Activated CD4-positive, alpha-beta T cell treated with anti-CD3 and anti-CD28 coated beads, Interleukin-2, amount 10 ng/mL, durations not matched to agents 7 days and 5 days (primary cell): ENCODE results near the gene ARHGAP45. TPM values are rescaled to one million over a fixed set of nuclear protein-coding genes. Genes with fewer than 3 reads are reported as not detected.
A peak's percentile ranks its signal among the peaks of the same experiment; 100 is the strongest.

Source experiments
- CTCF ChIA-PET: fragments of 350-600 bp; sonication (Branson Sonifier 250); formaldehyde crosslinking; loops from one replicate; lab custom pipeline; 2021; ENCODE audit warnings: antibody characterized with exemption; lab: Charles Lee
- POLR2A ChIA-PET: fragments of 350-600 bp; sonication (Branson Sonifier 250); formaldehyde crosslinking; loops from one replicate; lab custom pipeline; 2021; ENCODE audit warnings: antibody characterized with exemption; lab: Charles Lee
- DNase-seq: peaks from one replicate; pipeline ENCODE4 v3.0.0-alpha.2; 2020
- H3K27ac Mint-ChIP-seq: one replicate; pipeline ENCODE4 v1.8.0; 2021; ENCODE audit warnings: mild to moderate bottlenecking, moderate library complexity, mixed read lengths
- H3K27me3 Mint-ChIP-seq: one replicate; pipeline ENCODE4 v1.8.0; 2021; ENCODE audit warnings: mixed read lengths
- H3K36me3 Mint-ChIP-seq: one replicate; pipeline ENCODE4 v1.8.0; 2021; ENCODE audit warnings: low read depth, mixed read lengths
- H3K4me1 Mint-ChIP-seq: one replicate; pipeline ENCODE4 v1.8.0; 2021; ENCODE audit warnings: mixed read lengths
- H3K4me3 Mint-ChIP-seq: one replicate; pipeline ENCODE4 v1.8.0; 2021; ENCODE audit warnings: mild to moderate bottlenecking, moderate library complexity, mixed read lengths
- H3K9me3 Mint-ChIP-seq: one replicate; pipeline ENCODE4 v1.8.0; 2021; ENCODE audit warnings: mixed read lengths
- total RNA-seq, 2 experiments: library from RNA; stranded (reverse); gene quantifications; one replicate each; pipeline ENCODE4 v1.2.3, GENCODE V29; 2021

ARHGAP45 gene
- total RNA-seq, 2 experiments from 2014 or later: 487 to 570 TPM

DNA sequence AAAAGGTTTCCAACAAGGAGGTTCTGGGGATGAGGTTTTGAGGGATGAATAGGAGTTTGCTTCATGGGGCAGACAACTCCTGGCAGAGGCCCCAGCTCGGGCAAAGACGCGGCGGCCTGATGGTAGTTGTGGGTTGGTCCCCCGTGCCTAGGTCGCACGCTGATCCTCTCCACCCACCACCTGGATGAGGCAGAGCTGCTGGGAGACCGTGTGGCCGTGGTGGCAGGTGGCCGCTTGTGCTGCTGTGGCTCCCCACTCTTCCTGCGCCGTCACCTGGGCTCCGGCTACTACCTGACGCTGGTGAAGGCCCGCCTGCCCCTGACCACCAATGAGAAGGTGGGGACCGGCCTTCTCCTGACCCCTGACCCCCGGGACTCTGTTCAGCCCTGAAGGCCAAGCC, 15.2 kb upstream of the ARHGAP45 start:
- no peak for DNase-seq
- H3K4me1 Mint-ChIP-seq: peaks cover 18% of the 10 kb centered on the region
- peaks cover 26% of the 10 kb centered on the region for H3K36me3 Mint-ChIP-seq
- ChIA-PET POLR2A (no interaction called here), CTCF (no interaction called here)
- no peaks in the 10 kb centered on the region for H3K9me3 Mint-ChIP-seq
- H3K27me3 Mint-ChIP-seq: no peaks in the 10 kb centered on the region
- peak overlapping the region; percentile 19 for H3K27ac Mint-ChIP-seq
- no peak overlapping the region for H3K4me3 Mint-ChIP-seq

DNA sequence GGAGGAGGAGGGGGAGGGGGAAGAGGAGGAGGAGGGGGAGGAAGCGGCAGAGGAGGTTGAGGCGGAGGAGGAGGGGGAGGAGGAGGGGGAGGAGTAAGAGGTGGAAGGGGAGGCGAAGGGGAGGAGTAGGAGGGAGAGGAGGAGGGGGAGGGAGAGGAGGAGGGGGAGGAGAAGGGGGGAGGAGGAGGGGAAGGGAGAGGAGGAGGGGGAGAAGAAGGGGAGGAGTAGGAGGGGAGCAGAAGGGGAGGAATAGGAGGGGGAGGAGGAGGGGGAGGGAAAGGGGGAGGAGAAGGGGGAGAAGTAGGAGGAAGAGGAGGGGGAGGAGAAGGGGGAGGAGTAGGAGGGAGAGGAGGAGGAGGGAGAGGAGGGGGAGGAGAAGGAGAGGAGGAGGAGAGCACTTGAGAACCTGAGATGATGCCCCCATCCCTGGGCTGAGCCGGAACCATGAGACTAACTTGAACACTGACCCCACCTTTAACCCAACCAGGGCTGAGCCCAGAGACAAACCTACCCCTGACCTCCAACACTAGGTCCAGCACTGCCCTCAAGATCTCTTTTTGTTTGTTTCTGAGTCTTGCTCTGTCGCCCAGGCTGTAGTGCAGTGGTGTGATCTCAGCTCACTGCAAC, 14.5 kb upstream of the ARHGAP45 start:
- POLR2A ChIA-PET: no interaction called here
- CTCF ChIA-PET: no interaction called here
- Mint-ChIP-seq H3K27me3 (no peaks in the 10 kb centered on the region), H3K36me3 (peaks cover 30% of the 10 kb centered on the region), H3K4me1 (peaks cover 23% of the 10 kb centered on the region), H3K4me3 (no peak overlapping the region), H3K27ac (no peak overlapping the region), H3K9me3 (peaks cover 2% of the 10 kb centered on the region)
- no peak for DNase-seq

DNA sequence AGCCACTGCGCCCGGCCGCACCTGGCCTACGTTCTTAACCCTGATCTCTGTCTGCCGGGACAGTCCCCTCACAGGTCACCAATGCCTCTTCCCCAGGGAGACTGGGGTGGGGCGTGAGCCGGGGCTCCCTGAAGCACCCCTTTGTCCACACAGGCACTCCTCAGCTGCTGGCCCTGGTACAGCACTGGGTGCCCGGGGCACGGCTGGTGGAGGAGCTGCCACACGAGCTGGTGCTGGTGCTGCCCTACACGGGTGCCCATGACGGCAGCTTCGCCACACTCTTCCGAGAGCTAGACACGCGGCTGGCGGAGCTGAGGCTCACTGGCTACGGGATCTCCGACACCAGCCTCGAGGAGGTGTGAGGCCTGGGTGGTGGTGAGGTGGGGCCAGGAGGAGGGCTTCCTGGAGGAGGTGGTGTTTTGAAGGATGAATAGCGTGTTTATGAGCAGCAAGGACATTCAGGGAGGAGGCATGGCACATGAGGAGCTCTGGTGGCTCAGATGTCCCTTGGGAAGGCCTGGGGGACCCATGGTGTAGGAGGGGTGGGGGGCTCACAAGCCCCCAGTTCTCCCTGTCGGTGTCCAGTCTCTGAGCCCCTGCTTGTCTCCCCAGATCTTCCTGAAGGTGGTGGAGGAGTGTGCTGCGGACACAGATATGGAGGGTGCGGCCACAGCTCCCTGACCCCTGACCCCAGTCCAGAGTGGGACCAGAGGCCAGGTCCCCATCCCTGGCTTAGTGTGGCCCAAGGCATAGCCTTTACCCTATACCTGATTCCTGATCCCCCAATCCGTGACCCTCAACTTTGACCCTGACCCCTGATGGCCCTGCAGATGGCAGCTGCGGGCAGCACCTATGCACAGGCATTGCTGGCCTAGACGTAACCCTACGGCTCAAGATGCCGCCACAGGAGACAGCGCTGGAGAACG, 13.5 kb upstream of the ARHGAP45 start:
- POLR2A ChIA-PET: no interaction called here
- H3K27ac Mint-ChIP-seq: no peak overlapping the region
- peaks cover 3% of the 10 kb centered on the region for H3K9me3 Mint-ChIP-seq
- H3K4me3 Mint-ChIP-seq: no peak overlapping the region
- peaks cover 32% of the 10 kb centered on the region for H3K4me1 Mint-ChIP-seq
- H3K36me3 Mint-ChIP-seq: peaks cover 40% of the 10 kb centered on the region
- CTCF ChIA-PET: interaction anchor here (1.7 kb wide), 1 partner anchor 12 kb away, joined by 8 read pairs; no protein-coding TSS in a partner anchor
- DNase-seq: no peak
- H3K27me3 Mint-ChIP-seq: no peaks in the 10 kb centered on the region

DNA sequence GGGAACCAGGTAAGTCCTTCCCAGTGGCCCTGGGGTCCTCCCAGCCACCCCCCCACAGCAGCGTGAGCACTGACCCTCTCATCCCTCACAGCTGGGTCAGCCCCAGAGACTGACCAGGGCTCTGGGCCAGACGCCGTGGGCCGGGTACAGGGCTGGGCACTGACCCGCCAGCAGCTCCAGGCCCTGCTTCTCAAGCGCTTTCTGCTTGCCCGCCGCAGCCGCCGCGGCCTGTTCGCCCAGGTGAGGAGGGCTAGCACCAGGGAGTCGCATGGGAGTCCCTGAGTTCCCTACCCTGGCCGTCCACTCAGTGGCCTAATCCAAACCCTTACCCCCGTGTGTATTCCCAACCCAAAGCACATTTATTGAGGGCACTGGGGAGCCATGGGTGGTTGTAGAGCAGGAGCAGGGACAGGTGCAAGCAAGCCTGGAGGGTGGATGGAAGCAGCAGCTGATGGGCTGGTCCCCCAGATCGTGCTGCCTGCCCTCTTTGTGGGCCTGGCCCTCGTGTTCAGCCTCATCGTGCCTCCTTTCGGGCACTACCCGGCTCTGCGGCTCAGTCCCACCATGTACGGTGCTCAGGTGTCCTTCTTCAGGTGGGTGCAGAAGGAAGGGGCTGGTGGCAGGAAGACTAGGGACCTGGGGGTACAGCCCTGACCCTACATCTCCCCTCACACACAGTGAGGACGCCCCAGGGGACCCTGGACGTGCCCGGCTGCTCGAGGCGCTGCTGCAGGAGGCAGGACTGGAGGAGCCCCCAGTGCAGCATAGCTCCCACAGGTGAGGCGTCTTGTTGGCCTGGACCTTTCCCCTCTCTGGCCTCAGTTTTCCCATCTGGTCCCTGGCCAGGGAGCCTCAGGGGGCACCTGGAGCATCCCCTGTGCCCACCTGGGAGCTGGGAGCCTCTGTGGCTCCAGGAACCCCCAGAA, 12.6 kb upstream of the ARHGAP45 start:
- POLR2A ChIA-PET: no interaction called here
- no peaks in the 10 kb centered on the region for H3K27me3 Mint-ChIP-seq
- no peak overlapping the region for H3K4me3 Mint-ChIP-seq
- H3K36me3 Mint-ChIP-seq: peaks cover 43% of the 10 kb centered on the region
- H3K4me1 Mint-ChIP-seq: peaks cover 33% of the 10 kb centered on the region
- CTCF ChIA-PET: interaction anchor here (1.7 kb wide), 1 partner anchor 11 kb away, joined by 8 read pairs; no protein-coding TSS in a partner anchor
- H3K27ac Mint-ChIP-seq: no peak overlapping the region
- DNase-seq: no peak
- H3K9me3 Mint-ChIP-seq: peaks cover 3% of the 10 kb centered on the region

DNA sequence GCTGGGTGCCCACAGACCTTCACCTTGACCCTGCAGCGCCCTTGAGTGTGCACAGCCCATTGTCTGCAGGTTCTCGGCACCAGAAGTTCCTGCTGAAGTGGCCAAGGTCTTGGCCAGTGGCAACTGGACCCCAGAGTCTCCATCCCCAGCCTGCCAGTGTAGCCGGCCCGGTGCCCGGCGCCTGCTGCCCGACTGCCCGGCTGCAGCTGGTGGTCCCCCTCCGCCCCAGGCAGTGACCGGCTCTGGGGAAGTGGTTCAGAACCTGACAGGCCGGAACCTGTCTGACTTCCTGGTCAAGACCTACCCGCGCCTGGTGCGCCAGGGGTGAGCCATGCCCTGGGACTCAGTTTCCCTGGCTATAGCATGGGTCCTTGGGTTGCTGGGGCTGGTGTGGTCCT, 11.9 kb upstream of the ARHGAP45 start:
- H3K4me3 Mint-ChIP-seq: no peak overlapping the region
- peaks cover 3% of the 10 kb centered on the region for H3K9me3 Mint-ChIP-seq
- CTCF ChIA-PET: interaction anchor here (1.7 kb wide), 1 partner anchor 10 kb away, joined by 8 read pairs; no protein-coding TSS in a partner anchor
- H3K27ac Mint-ChIP-seq: no peak overlapping the region
- DNase-seq: no peak
- H3K27me3 Mint-ChIP-seq: no peaks in the 10 kb centered on the region
- POLR2A ChIA-PET: no interaction called here
- peaks cover 33% of the 10 kb centered on the region for H3K4me1 Mint-ChIP-seq
- peaks cover 48% of the 10 kb centered on the region for H3K36me3 Mint-ChIP-seq

DNA sequence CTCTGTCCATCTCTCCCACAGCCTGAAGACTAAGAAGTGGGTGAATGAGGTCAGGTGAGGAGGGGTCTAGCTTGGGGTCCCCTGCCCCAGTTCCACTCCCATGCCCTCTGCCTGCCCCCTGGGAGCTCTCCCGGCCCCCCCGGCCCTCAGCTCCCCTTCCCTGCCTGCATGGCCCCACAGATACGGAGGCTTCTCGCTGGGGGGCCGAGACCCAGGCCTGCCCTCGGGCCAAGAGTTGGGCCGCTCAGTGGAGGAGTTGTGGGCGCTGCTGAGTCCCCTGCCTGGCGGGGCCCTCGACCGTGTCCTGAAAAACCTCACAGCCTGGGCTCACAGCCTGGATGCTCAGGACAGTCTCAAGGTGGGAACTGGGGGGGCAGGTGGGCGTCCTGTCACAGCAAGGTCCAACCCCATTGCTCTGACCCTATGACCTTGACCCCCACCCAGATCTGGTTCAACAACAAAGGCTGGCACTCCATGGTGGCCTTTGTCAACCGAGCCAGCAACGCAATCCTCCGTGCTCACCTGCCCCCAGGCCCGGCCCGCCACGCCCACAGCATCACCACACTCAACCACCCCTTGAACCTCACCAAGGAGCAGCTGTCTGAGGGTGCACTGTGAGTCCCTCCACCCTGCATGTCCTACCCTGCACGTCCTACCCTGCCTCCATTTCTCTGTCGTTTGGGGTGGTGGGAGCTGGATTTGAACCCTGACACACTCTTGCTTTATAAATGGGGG, 10.9 kb upstream of the ARHGAP45 start:
- ChIA-PET CTCF (interaction anchor here (0.6 to 2.0 kb wide), 4 partner anchors 9 to 31 kb away, joined by 3 to 11 read pairs (median 3); no protein-coding TSS in a partner anchor), POLR2A (no interaction called here)
- H3K9me3 Mint-ChIP-seq: peaks cover 3% of the 10 kb centered on the region
- no peak for DNase-seq
- no peak overlapping the region for H3K4me3 Mint-ChIP-seq
- no peaks in the 10 kb centered on the region for H3K27me3 Mint-ChIP-seq
- peaks cover 33% of the 10 kb centered on the region for H3K4me1 Mint-ChIP-seq
- H3K27ac Mint-ChIP-seq: no peak overlapping the region
- H3K36me3 Mint-ChIP-seq: peaks cover 48% of the 10 kb centered on the region

DNA sequence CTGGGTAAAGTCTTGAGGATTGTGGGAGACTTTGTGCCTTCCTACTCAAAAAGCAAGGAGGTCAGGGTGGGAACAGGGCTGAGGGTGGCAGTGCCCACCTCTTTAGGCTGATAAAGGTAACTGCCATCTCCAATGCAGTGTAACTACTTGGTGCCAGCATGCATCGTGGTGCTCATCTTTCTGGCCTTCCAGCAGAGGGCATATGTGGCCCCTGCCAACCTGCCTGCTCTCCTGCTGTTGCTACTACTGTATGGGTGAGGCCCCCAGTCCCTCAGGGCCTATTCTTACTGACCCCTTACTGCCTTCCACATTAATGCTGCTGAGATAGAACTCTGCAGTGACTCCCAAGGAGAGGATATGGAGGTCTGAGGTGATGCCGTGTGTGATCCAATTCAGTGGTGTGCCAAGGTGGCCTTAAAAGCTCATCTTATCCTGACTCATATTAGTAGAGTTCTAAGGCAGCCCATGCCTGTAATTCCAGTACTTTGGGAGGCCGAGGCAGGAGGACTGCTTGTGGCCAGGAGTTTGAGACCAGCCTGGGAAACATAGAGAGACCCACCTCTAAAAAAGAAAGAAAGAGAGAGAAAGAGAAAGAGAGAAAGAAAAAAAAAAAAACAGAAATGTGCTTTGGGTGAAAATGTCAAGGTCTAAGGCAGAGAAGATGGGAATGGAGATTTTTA, 9.7 kb upstream of the ARHGAP45 start:
- ChIA-PET POLR2A (no interaction called here), CTCF (interaction anchor here (2.0 kb wide), 1 partner anchor 8 kb away, joined by 11 read pairs; no protein-coding TSS in a partner anchor)
- H3K4me3 Mint-ChIP-seq: no peak overlapping the region
- peak; percentile 39 for DNase-seq
- H3K4me1 Mint-ChIP-seq: peaks cover 30% of the 10 kb centered on the region
- no peaks in the 10 kb centered on the region for H3K27me3 Mint-ChIP-seq
- peak overlapping the region; percentile 42 for H3K27ac Mint-ChIP-seq
- H3K9me3 Mint-ChIP-seq: peaks cover 3% of the 10 kb centered on the region
- peaks cover 48% of the 10 kb centered on the region for H3K36me3 Mint-ChIP-seq

DNA sequence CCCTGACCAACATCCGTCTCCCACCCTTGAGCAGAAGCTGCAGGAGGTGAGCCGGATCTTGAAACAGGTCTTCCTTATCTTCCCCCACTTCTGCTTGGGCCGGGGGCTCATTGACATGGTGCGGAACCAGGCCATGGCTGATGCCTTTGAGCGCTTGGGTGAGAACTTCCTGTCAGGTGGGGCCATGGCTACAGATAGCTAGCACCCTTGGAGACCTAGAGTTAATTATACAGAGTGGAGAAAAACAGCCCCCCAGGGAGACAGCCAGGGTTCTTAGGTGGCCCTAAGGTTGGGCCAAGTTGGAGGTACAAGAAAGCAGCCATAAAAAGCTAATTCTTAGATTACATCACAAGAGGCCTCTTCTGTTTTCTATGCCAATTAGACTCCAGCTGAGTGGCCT, 8.9 kb upstream of the ARHGAP45 start:
- H3K36me3 Mint-ChIP-seq: peaks cover 51% of the 10 kb centered on the region
- no peak for DNase-seq
- peaks cover 3% of the 10 kb centered on the region for H3K9me3 Mint-ChIP-seq
- ChIA-PET CTCF (no interaction called here), POLR2A (no interaction called here)
- H3K4me1 Mint-ChIP-seq: peaks cover 28% of the 10 kb centered on the region
- H3K27me3 Mint-ChIP-seq: no peaks in the 10 kb centered on the region
- H3K4me3 Mint-ChIP-seq: no peak overlapping the region
- no peak overlapping the region for H3K27ac Mint-ChIP-seq

DNA sequence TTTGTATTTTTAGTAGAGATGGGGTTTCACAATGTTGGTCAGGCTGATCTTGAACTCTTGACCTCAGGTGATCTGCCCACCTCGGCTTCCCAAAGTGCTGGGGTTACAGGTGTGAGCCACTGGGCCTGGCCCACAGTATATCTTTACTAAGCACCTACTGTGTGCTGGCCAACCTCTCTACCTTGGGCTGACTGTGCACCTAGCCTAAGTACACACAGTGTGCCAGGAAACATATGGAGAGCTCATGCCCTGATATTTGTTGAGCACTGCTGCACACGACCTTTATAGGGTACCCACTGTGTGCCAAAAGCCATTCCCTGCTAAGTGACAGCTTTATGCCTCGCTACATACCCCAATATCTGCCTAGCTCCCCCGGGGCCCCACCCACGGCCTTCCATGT, 6.3 kb upstream of the ARHGAP45 start:
- DNase-seq: no peak
- no peaks in the 10 kb centered on the region for H3K27me3 Mint-ChIP-seq
- no peak overlapping the region for H3K27ac Mint-ChIP-seq
- CTCF ChIA-PET: interaction anchor here (0.6 to 1.6 kb wide), 4 partner anchors 10 to 37 kb away, joined by 3 to 7 read pairs (median 4); no protein-coding TSS in a partner anchor
- H3K9me3 Mint-ChIP-seq: peaks cover 3% of the 10 kb centered on the region
- no peak overlapping the region for H3K4me3 Mint-ChIP-seq
- H3K36me3 Mint-ChIP-seq: peaks cover 46% of the 10 kb centered on the region
- POLR2A ChIA-PET: no interaction called here
- peaks cover 45% of the 10 kb centered on the region for H3K4me1 Mint-ChIP-seq

DNA sequence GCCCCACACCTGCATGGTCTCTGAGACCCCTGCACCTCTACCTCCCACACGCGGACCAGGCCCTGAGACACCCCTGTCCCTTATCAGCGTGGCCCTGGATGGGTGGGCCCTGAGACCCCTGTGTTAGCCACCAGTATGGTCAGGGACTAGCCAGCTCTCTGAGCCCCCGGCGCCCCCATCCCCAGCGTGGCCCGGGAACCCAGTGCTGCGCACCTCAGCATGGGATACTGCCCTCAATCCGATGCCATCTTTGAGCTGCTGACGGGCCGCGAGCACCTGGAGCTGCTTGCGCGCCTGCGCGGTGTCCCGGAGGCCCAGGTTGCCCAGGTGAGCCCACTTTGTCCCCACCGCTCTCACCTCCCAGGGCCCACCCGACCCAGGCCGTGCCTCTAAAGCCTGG, 5.0 kb upstream of the ARHGAP45 start:
- DNase-seq: no peak
- peaks cover 35% of the 10 kb centered on the region for H3K36me3 Mint-ChIP-seq
- H3K4me1 Mint-ChIP-seq: peaks cover 47% of the 10 kb centered on the region
- H3K27me3 Mint-ChIP-seq: no peaks in the 10 kb centered on the region
- H3K4me3 Mint-ChIP-seq: no peak overlapping the region
- peaks cover 3% of the 10 kb centered on the region for H3K9me3 Mint-ChIP-seq
- H3K27ac Mint-ChIP-seq: no peak overlapping the region
- CTCF ChIA-PET: interaction anchor here (0.6 kb wide), 2 partner anchors 18 to 132 kb away, joined by 3 to 4 read pairs; no protein-coding TSS in a partner anchor
- POLR2A ChIA-PET: no interaction called here

DNA sequence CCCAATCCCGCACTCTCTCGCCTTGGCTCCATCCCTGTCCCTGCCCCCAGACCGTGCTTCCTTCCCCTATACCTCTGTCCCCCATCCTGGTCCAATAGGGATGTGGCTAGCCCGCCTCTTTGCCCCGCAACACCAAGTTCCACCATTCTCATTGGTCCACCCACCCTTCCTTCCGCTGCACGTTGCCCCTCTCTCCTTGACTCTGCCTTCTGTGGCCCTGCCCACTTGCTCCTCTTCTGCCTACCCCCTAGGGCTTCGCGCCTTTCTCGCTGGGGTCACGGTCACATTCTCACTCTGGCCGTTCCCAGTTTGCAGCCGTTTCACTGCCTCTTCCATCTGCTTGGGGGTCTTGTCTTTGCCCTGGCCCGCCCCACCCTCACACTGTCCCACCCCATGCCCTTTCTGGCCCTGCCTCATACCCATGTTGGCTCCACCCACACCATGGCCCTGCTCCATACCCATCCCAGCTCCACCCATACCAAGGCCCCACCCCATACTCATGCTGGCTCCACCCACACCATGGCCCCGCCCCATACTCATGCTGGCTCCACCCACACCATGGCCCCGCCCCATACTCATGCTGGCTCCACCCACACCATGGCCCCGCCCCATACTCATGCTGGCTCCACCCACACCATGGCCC, 4.5 kb upstream of the ARHGAP45 start:
- Mint-ChIP-seq H3K27ac (no peak overlapping the region), H3K36me3 (peaks cover 29% of the 10 kb centered on the region), H3K4me3 (no peak overlapping the region), H3K9me3 (peaks cover under 1% of the 10 kb centered on the region), H3K27me3 (no peaks in the 10 kb centered on the region), H3K4me1 (peaks cover 42% of the 10 kb centered on the region)
- ChIA-PET POLR2A (no interaction called here), CTCF (interaction anchor here (0.6 kb wide), 2 partner anchors 17 to 131 kb away, joined by 3 to 4 read pairs; no protein-coding TSS in a partner anchor)
- DNase-seq: no peak
